Measurements from ENCODE around the gene PRADC1. TPM values are rescaled to one million over a fixed set of nuclear protein-coding genes. Genes with fewer than 3 reads are reported as not detected.

The PRADC1 gene
- total RNA-seq, 4 donors from 2014 or later, result 69.4 to 132 (median 104) TPM

- Histone ChIP-seq H3K4me3 (peak within 1 kb of the TSS; percentile 74 to 96 (median 84)), H3K9me3 (no peaks in the 10 kb centered on the region), H3K4me1 (peaks cover 12 to 23% of the 10 kb centered on the region in 2 donors), H3K27me3 (no peaks in the 10 kb centered on the region), H3K27ac (peak within 1 kb of the TSS; percentile 58 to 75 (median 70)), H3K36me3 (no peaks in the 10 kb centered on the region)
- TF ChIP-seq POLR2A (IDR thresholded peaks at IDR 0.05) (peak; percentile 33 to 34), CTCF (IDR thresholded peaks at IDR 0.05 in 4 of 5, conservative IDR thresholded peaks at IDR 0.05 in 1 of 5) (no peak)
- peak; percentile 79 to 81 for ATAC-seq
- in situ Hi-C loops (cut with MboI; ENCODE audit: low sequenced_read_pairs in 4 of 4), result no loop called here
- intact Hi-C loops (cut with DNase I; ENCODE audit: low total_unique reads), result loop anchor here (1.0 to 5.0 kb wide), 2 partner anchors 20 to 102 kb away; partner anchors contain the start of genes CCT7 and RAB11FIP5
- peak; percentile 59 to 68 for DNase-seq
Observed at GRCh38 chr2:73214120-73215035, 18.7 kb downstream of the PRADC1 start, which contains the start of gene SMYD5. TSS of gene SMYD5 (plus strand) at chr2:73214245. CDS start at chr2:73214267, 22 bp downstream.

DNA sequence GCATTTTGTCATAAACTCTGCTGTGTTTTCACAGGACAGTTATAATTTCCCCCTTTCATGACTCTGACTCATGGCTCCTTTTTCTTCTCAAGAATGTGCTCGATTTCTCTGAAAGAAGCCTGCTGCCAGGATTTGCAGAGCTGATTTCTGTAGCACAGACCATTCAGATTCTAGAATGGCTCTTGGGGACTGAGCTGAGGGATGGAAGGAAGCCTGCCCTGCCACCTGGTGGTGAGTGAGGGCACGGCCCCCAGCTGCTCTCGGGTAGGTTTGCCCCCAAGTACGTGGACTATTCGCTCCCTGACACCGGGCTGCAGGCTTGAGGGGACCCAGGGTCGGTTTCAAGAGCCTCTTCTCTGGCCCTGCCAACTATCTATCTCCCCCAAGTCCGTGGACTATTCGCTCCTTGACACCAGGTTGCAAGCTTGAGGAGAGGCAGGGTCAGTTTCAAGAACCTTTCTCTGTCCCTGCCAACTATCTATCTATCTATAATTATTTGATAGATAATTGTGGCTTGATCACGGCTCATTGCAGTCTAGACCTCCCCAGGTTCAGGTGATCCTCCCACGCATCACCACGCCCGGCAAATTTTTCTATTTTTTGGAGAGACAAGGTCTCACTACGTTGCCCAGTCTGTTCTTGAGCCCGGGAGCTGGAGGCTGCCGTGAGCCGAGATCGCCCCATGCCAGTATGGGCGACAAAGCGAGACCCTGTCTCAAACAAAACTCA, 20.4 kb downstream of the PRADC1 start:
- in situ Hi-C loops (cut with MboI; ENCODE audit: low sequenced_read_pairs in 4 of 4), result no loop called here
- TF ChIP-seq POLR2A (IDR thresholded peaks at IDR 0.05) (no peak), CTCF (IDR thresholded peaks at IDR 0.05 in 4 of 5, conservative IDR thresholded peaks at IDR 0.05 in 1 of 5) (peak; percentile 57 to 88 (median 78))
- Histone ChIP-seq H3K4me1 (peaks cover 9 to 12% of the 10 kb centered on the region in 2 donors), H3K27ac (peak overlapping the region in 1 of 4 donors; percentile 58), H3K9me3 (no peaks in the 10 kb centered on the region), H3K4me3 (no peak overlapping the region), H3K27me3 (no peaks in the 10 kb centered on the region), H3K36me3 (no peaks in the 10 kb centered on the region)
- ATAC-seq (peak; percentile 38 to 48), DNase-seq (peak; percentile 32 to 56)
- intact Hi-C loops (cut with DNase I; ENCODE audit: low total_unique reads), result loop anchor here (1.0 to 5.0 kb wide), 2 partner anchors 35 to 100 kb away; partner anchors contain the start of gene RAB11FIP5

GRCh38 chr2:73212098-73212447, 21.0 kb downstream of the PRADC1 start:
- Histone ChIP-seq H3K27ac (no peak overlapping the region), H3K27me3 (no peaks in the 10 kb centered on the region), H3K4me3 (no peak overlapping the region), H3K9me3 (no peaks in the 10 kb centered on the region), H3K4me1 (peaks cover 4 to 12% of the 10 kb centered on the region in 2 donors), H3K36me3 (no peaks in the 10 kb centered on the region)
- ATAC-seq, result no peak
- DNase-seq, result no peak
- intact Hi-C loops (cut with DNase I; ENCODE audit: low total_unique reads) (loop anchor here (1.0 to 5.0 kb wide), 2 partner anchors 35 to 100 kb away; partner anchors contain the start of gene RAB11FIP5), in situ Hi-C loops (cut with MboI; ENCODE audit: low sequenced_read_pairs in 4 of 4) (no loop called here)
- no peak for TF ChIP-seq CTCF (IDR thresholded peaks at IDR 0.05 in 4 of 5, conservative IDR thresholded peaks at IDR 0.05 in 1 of 5)
- no peak for TF ChIP-seq POLR2A (IDR thresholded peaks at IDR 0.05)

GRCh38 chr2:73210696-73211095, 22.3 kb downstream of the PRADC1 start:
- intact Hi-C loops (cut with DNase I; ENCODE audit: low total_unique reads), result loop anchor here (5.0 kb wide), 1 partner anchor 98 kb away; the partner anchor contains the start of gene RAB11FIP5

More at GRCh38 chr2:73210696-73211095, 22.3 kb downstream of the PRADC1 start:
- in situ Hi-C loops (cut with MboI; ENCODE audit: low sequenced_read_pairs in 4 of 4), result no loop called here
- Histone ChIP-seq H3K4me3 (no peak overlapping the region), H3K9me3 (no peaks in the 10 kb centered on the region), H3K36me3 (no peaks in the 10 kb centered on the region), H3K27me3 (peaks cover 0 to 9% (median 7%) of the 10 kb centered on the region in 3 donors), H3K27ac (no peak overlapping the region), H3K4me1 (peaks cover 0 to 12% of the 10 kb centered on the region in 2 donors)
- DNase-seq (no peak), ATAC-seq (no peak)
- TF ChIP-seq CTCF (IDR thresholded peaks at IDR 0.05 in 4 of 5, conservative IDR thresholded peaks at IDR 0.05 in 1 of 5) (no peak), POLR2A (IDR thresholded peaks at IDR 0.05) (no peak)
